HepG2 (cell line): ENCODE data around the gene QRICH2. TPM values are rescaled to one million over a fixed set of nuclear protein-coding genes. Genes with fewer than 3 reads are reported as not detected.

ENCODE experiments used
- ASH2L ChIP-seq: fragments of 300-600, 200-600 bp; sonication (generic); IDR thresholded peaks from 2 replicates; pipeline ENCODE4 v1.7.0; 2017; ENCODE audit warnings: low read depth, mild to moderate bottlenecking, moderate library complexity, mixed read lengths, low read length; ENCODE audit not compliant: insufficient read length
- HCFC1 ChIP-seq: fragments of 150-350 bp; IDR thresholded peaks from 2 replicates; pipeline ENCODE4 v1.6.1; 2014; ENCODE audit warnings: low read depth, low read length
- HIVEP1 ChIP-seq: sonication (generic); formaldehyde crosslinking; IDR thresholded peaks from 2 replicates; pipeline ENCODE4 v1.4.0; 2020; ENCODE audit warnings: mild to moderate bottlenecking, missing genetic modification reagents
- HNF4G ChIP-seq, 2 experiments: sonication (generic) in 1 of 2; formaldehyde crosslinking in 1 of 2; IDR thresholded peaks; 2 replicates each; pipeline versions ENCODE4 v1.4.0 to v1.6.1; 2011 to 2020; ENCODE audit warnings: borderline replicate concordance in 2 of 2, low read depth in 2 of 2, mild to moderate bottlenecking in 2 of 2, low read length in 1 of 2, missing genetic modification reagents in 1 of 2, moderate library complexity in 1 of 2
- IKZF1 ChIP-seq: fragments of 450-650 bp; IDR thresholded peaks from 2 replicates; pipeline ENCODE4 v1.7.1; 2016
- KAT8 ChIP-seq: IDR thresholded peaks from 2 replicates; pipeline ENCODE4 v1.6.1; 2016; ENCODE audit warnings: missing genetic modification reagents, missing compliant biosample characterization
- KDM5A ChIP-seq: fragments of 200-600 bp; sonication (generic); IDR thresholded peaks from 2 replicates; pipeline ENCODE4 v1.7.0; 2018; ENCODE audit warnings: antibody characterized with exemption, mild to moderate bottlenecking, low read length, borderline replicate concordance
- MTF1 ChIP-seq: sonication (generic); formaldehyde crosslinking; IDR thresholded peaks from 2 replicates; pipeline ENCODE4 v1.5.0; 2020; ENCODE audit warnings: missing genetic modification reagents
- MXI1 ChIP-seq: IDR thresholded peaks from 3 replicates; pipeline ENCODE4 v1.6.1; 2012; ENCODE audit warnings: low read depth, low read length, inconsistent platforms, borderline replicate concordance
- NFE2L2 ChIP-seq: fragments of 150-350 bp; IDR thresholded peaks from 2 replicates; pipeline ENCODE4 v1.6.1; 2014; ENCODE audit warnings: low read length
- RARG ChIP-seq: sonication (generic); formaldehyde crosslinking; IDR thresholded peaks from 2 replicates; pipeline ENCODE4 v1.4.0; 2020; ENCODE audit warnings: low read depth, mild to moderate bottlenecking, missing genetic modification reagents
- ZMYM2 ChIP-seq: sonication (generic); formaldehyde crosslinking; IDR thresholded peaks from 2 replicates; pipeline ENCODE4 v1.8.0; 2022; ENCODE audit warnings: mild to moderate bottlenecking, missing genetic modification reagents
- ZMYM3 ChIP-seq: sonication (generic); formaldehyde crosslinking; IDR thresholded peaks from 2 replicates; pipeline ENCODE4 v1.5.1; 2020; ENCODE audit warnings: mild to moderate bottlenecking, missing genetic modification reagents
- ZNF235 ChIP-seq: sonication (generic); formaldehyde crosslinking; IDR thresholded peaks from 2 replicates; pipeline ENCODE4 v1.8.1; 2023; ENCODE audit warnings: mild to moderate bottlenecking, missing genetic modification reagents, borderline replicate concordance
- ZNF280B ChIP-seq: sonication (generic); formaldehyde crosslinking; IDR thresholded peaks from 2 replicates; pipeline ENCODE4 v1.5.0; 2020; ENCODE audit warnings: missing genetic modification reagents, mild to moderate bottlenecking, borderline replicate concordance
- ZNF574 ChIP-seq: sonication (generic); formaldehyde crosslinking; IDR thresholded peaks from 2 replicates; pipeline ENCODE4 v1.4.0; 2020; ENCODE audit warnings: missing genetic modification reagents
- ZNF790 ChIP-seq: sonication (generic); formaldehyde crosslinking; IDR thresholded peaks from 2 replicates; pipeline ENCODE4 v1.8.0; 2022; ENCODE audit warnings: missing genetic modification reagents, mild to moderate bottlenecking, borderline replicate concordance
- polyA plus RNA-seq, 8 experiments: library from polyadenylated mRNA; depleted of rRNA in 3 of 8; stranded (reverse) in 7 of 8; unstranded in 1 of 8; fragments of >200 nt; fragmentation: Illumina TruSeq in 4 of 8; extraction: Trizol in 4 of 8; gene quantifications; 2 replicates each; pipeline versions ENCODE4 v1.2.1 to v1.2.3, GENCODE V29; 2011 to 2016; ENCODE audit warnings: low read depth in 4 of 8, missing spikeins in 1 of 8, mixed read lengths in 1 of 8; ENCODE audit not compliant: insufficient read depth in 1 of 8
- total RNA-seq, 5 experiments: library from RNA; depleted of rRNA; stranded (reverse); fragments of >200 nt; fragmentation: Illumina TruSeq; extraction: Trizol; gene quantifications; 2 replicates each; pipeline ENCODE4 v1.2.3, GENCODE V29; 2016; ENCODE audit warnings: low read depth in 1 of 5
- TF ChIP-seq, protein P1 (sequence below): sonication (generic); formaldehyde crosslinking; IDR thresholded peaks from 2 replicates; pipeline ENCODE4 v1.4.0; 2020; ENCODE audit warnings: missing genetic modification reagents, borderline replicate concordance
- TF ChIP-seq, protein P2 (sequence below), 2 experiments: fragments of 450-650 bp in 1 of 2; sonication (generic) in 1 of 2; formaldehyde crosslinking; IDR thresholded peaks; 2 replicates each; pipeline versions ENCODE4 v1.5.0 to v1.8.0; 2020 to 2022; ENCODE audit warnings: mild to moderate bottlenecking in 1 of 2, missing genetic modification reagents in 1 of 2
- TF ChIP-seq, protein P3 (sequence below): sonication (generic); IDR thresholded peaks from 2 replicates; pipeline ENCODE4 v1.6.1; 2016; ENCODE audit warnings: low read depth, borderline replicate concordance

QRICH2 gene
- total and polyA plus RNA-seq, 2 of the 13 experiments (the other 11 are each of a cell fraction or from before 2014, with no cell fraction given): 3.7 to 5.7 TPM

- no peak for TF ChIP-seq ZNF574 (CRISPR knock-in tag)
- no peak for TF ChIP-seq KDM5A
- TF ChIP-seq ASH2L: no peak
- TF ChIP-seq ZMYM3: peak; percentile 96
- no peak for TF ChIP-seq ZNF790 (CRISPR knock-in tag)
- TF ChIP-seq HCFC1: no peak
- no peak for TF ChIP-seq HNF4G (IDR thresholded peaks at IDR 0.05; ENCODE audit: borderline replicate concordance, low read depth, low read length)
- TF ChIP-seq HNF4G (CRISPR knock-in tag; IDR thresholded peaks at IDR 0.05; ENCODE audit: borderline replicate concordance, low read depth): no peak
- 0 out of 3 replicates have a peak, but pooled peaks have one; percentile 30 for TF ChIP-seq MXI1
- no peak for TF ChIP-seq ZNF235
- TF ChIP-seq RARG: no peak
- TF ChIP-seq, protein P1, sequence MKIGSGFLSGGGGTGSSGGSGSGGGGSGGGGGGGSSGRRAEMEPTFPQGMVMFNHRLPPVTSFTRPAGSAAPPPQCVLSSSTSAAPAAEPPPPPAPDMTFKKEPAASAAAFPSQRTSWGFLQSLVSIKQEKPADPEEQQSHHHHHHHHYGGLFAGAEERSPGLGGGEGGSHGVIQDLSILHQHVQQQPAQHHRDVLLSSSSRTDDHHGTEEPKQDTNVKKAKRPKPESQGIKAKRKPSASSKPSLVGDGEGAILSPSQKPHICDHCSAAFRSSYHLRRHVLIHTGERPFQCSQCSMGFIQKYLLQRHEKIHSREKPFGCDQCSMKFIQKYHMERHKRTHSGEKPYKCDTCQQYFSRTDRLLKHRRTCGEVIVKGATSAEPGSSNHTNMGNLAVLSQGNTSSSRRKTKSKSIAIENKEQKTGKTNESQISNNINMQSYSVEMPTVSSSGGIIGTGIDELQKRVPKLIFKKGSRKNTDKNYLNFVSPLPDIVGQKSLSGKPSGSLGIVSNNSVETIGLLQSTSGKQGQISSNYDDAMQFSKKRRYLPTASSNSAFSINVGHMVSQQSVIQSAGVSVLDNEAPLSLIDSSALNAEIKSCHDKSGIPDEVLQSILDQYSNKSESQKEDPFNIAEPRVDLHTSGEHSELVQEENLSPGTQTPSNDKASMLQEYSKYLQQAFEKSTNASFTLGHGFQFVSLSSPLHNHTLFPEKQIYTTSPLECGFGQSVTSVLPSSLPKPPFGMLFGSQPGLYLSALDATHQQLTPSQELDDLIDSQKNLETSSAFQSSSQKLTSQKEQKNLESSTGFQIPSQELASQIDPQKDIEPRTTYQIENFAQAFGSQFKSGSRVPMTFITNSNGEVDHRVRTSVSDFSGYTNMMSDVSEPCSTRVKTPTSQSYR: no peak
- no peak for TF ChIP-seq IKZF1
- TF ChIP-seq, protein P2, sequence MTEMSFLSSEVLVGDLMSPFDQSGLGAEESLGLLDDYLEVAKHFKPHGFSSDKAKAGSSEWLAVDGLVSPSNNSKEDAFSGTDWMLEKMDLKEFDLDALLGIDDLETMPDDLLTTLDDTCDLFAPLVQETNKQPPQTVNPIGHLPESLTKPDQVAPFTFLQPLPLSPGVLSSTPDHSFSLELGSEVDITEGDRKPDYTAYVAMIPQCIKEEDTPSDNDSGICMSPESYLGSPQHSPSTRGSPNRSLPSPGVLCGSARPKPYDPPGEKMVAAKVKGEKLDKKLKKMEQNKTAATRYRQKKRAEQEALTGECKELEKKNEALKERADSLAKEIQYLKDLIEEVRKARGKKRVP (CRISPR knock-in tag; IDR thresholded peaks at IDR 0.05): peak in 1 of 2 experiments; percentile 93; a peak in 2 of 4 replicates
- TF ChIP-seq ZNF280B: no peak
- no peak for TF ChIP-seq HIVEP1 (CRISPR knock-in tag)
- TF ChIP-seq KAT8 (CRISPR knock-in tag): 0 out of 2 replicates have a peak, but pooled peaks have one; percentile 32
- TF ChIP-seq, protein P3, sequence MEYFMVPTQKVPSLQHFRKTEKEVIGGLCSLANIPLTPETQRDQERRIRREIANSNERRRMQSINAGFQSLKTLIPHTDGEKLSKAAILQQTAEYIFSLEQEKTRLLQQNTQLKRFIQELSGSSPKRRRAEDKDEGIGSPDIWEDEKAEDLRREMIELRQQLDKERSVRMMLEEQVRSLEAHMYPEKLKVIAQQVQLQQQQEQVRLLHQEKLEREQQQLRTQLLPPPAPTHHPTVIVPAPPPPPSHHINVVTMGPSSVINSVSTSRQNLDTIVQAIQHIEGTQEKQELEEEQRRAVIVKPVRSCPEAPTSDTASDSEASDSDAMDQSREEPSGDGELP: peak; percentile 17; the same call in 1 of the 2 replicates
- peak; percentile 78; the same call in 1 of the 2 replicates for TF ChIP-seq ZMYM2
- no peak for TF ChIP-seq MTF1 (CRISPR knock-in tag)
- no peak for TF ChIP-seq NFE2L2
These were observed 70.2 kb downstream of the QRICH2 start (continued) for GRCh38 chr17:76237859-76238313.
